AG08396 (cell line): Measurements from ENCODE around the gene ZMYM4.

Experiments
- DNase-seq: peaks from one replicate; pipeline ENCODE4 v3.0.0; 2012; ENCODE audit warnings: low spot score, mixed read lengths

The ZMYM4 gene

GRCh38 chr1:35406103-35406502 lies 137.6 kb downstream of the ZMYM4 start:
- DNase-seq, result no peak

GRCh38 chr1:35407743-35408142 lies 139.2 kb downstream of the ZMYM4 start:
- DNase-seq, result no peak

GRCh38 chr1:35408925-35409324 lies 140.4 kb downstream of the ZMYM4 start:
- DNase-seq, result no peak

- no peak for DNase-seq
Observed at GRCh38 chr1:35426097-35426586, 157.6 kb downstream of the ZMYM4 start.

GRCh38 chr1:35428360-35428759 lies 159.9 kb downstream of the ZMYM4 start:
- no peak for DNase-seq

- DNase-seq, result no peak
Observed at GRCh38 chr1:35430762-35431161, 162.3 kb downstream of the ZMYM4 start.

- DNase-seq, result no peak
Observed at GRCh38 chr1:35431173-35431599, 162.7 kb downstream of the ZMYM4 start.

- no peak for DNase-seq
Observed at GRCh38 chr1:35432231-35432630, 163.7 kb downstream of the ZMYM4 start.

- DNase-seq, result no peak
Observed at GRCh38 chr1:35433714-35434113, 165.2 kb downstream of the ZMYM4 start.

GRCh38 chr1:35434703-35435102 lies 166.2 kb downstream of the ZMYM4 start:
- no peak for DNase-seq

- DNase-seq, result no peak
Observed at GRCh38 chr1:35436078-35436477, 167.6 kb downstream of the ZMYM4 start.

- no peak for DNase-seq
Observed at GRCh38 chr1:35437200-35437599, 168.7 kb downstream of the ZMYM4 start.

- no peak for DNase-seq
Observed at GRCh38 chr1:35439626-35440025, 171.1 kb downstream of the ZMYM4 start.

- no peak for DNase-seq
Observed at GRCh38 chr1:35441926-35442579, 173.5 kb downstream of the ZMYM4 start.

- no peak for DNase-seq
Observed at GRCh38 chr1:35442734-35443133, 174.2 kb downstream of the ZMYM4 start.

- DNase-seq, result no peak
Observed at GRCh38 chr1:35443768-35444518, 175.4 kb downstream of the ZMYM4 start.

- DNase-seq, result no peak
Observed at GRCh38 chr1:35444519-35444774, 175.9 kb downstream of the ZMYM4 start.

- no peak for DNase-seq
Observed at GRCh38 chr1:35447278-35447677, 178.8 kb downstream of the ZMYM4 start.

- peak; percentile 84 for DNase-seq
Observed at GRCh38 chr1:35448344-35448801, 179.9 kb downstream of the ZMYM4 start.

GRCh38 chr1:35449334-35450008 lies 181.0 kb downstream of the ZMYM4 start:
- DNase-seq, result peak; percentile 79

GRCh38 chr1:35451125-35451528 lies 182.6 kb downstream of the ZMYM4 start:
- DNase-seq, result peak; percentile 74

GRCh38 chr1:35452106-35452774 lies 183.7 kb downstream of the ZMYM4 start:
- DNase-seq, result peak; percentile 44

GRCh38 chr1:35453031-35453430 lies 184.5 kb downstream of the ZMYM4 start:
- DNase-seq, result no peak
